HL-60/S4 treated with retinoic acid at 250 ng/mL for 4 days and 3 days (cell line): Measurements from ENCODE around the gene LSM2.

ENCODE experiments used
- in situ Hi-C: fragments of 300-500 bp; cut with MboI; formaldehyde crosslinking; loops from 2 replicates; pipeline ENCODE4 v1.7.0; 2022; ENCODE audit warnings: low sequenced_read_pairs

The LSM2 gene

GRCh38 chr6:31752739-31753319 lies 53.9 kb downstream of the LSM2 start:
- in situ Hi-C loops = no loop called here

- in situ Hi-C loops = no loop called here
Observed at GRCh38 chr6:31750411-31751022, 56.2 kb downstream of the LSM2 start.

- in situ Hi-C loops = no loop called here
Observed at GRCh38 chr6:31749301-31750036, 57.3 kb downstream of the LSM2 start.
